ENCODE results near the gene DNAJC4. TPM values are rescaled to one million over a fixed set of nuclear protein-coding genes. Genes with fewer than 3 reads are reported as not detected.

The DNAJC4 gene
- polyA plus RNA-seq, 2 of the 4 experiments (the other 2 are of a cell fraction): 9.8 to 16.2 TPM

DNA sequence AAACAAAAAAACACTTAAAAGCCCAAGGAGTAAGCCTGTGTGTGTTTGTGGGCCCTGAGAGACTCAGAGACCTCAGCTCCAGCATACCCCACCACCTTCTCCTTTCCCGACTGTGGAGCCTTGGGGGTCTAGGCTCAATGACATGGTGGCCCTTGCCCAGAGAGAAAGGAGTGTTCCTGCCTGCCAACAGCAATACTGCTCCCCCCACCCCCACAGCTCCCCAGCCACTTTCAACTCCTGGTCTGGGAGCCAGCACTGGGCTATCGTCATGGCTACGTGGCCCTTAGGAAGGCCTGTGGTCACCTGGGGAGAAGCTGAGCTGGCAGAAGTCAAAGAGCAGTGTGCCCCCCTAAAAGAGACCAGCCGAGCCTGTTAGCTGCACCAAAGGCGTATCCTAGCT, 13.8 kb downstream of the DNAJC4 start:
- Histone ChIP-seq H3K4me1 (peaks cover 44% of the 10 kb centered on the region), H3K4me2 (peak overlapping the region; percentile 100), H3K4me3 (no peak overlapping the region), H3K9me3 (no peaks in the 10 kb centered on the region), H3K27ac (peak overlapping the region in 1 of 2 experiments; percentile 99; a peak in 3 of 6 replicates)
- no peak for TF ChIP-seq NPAS2 (CRISPR knock-in tag; IDR thresholded peaks at IDR 0.05; ENCODE audit: borderline replicate concordance)
- no peak for TF ChIP-seq PBX3 (IDR thresholded peaks at IDR 0.05)
- no peak for TF ChIP-seq E2F6 (IDR thresholded peaks at IDR 0.05; ENCODE audit: borderline replicate concordance, low read depth)
- no peak for TF ChIP-seq ESRRA (IDR thresholded peaks at IDR 0.05; ENCODE audit: borderline replicate concordance, low read length)
- no peak for TF ChIP-seq HES2 (IDR thresholded peaks at IDR 0.05)
- TF ChIP-seq EP300 (IDR thresholded peaks at IDR 0.05): no peak
- TF ChIP-seq ZFP36 (IDR thresholded peaks at IDR 0.05; ENCODE audit: borderline replicate concordance, partially characterized antibody): no peak
- no peak for TF ChIP-seq SREBF2 (IDR thresholded peaks at IDR 0.05)
- no peak for TF ChIP-seq MAFK (IDR thresholded peaks at IDR 0.05; ENCODE audit: partially characterized antibody)
- TF ChIP-seq RFX5 (IDR thresholded peaks at IDR 0.05): no peak
- no peak for TF ChIP-seq BHLHE40 (IDR thresholded peaks at IDR 0.05; ENCODE audit: low read depth, low read length)
- TF ChIP-seq KDM5A (IDR thresholded peaks at IDR 0.05): no peak
- TF ChIP-seq BCL3 (IDR thresholded peaks at IDR 0.05): no peak
- TF ChIP-seq HDAC2 (IDR thresholded peaks at IDR 0.05): no peak
- TF ChIP-seq CBX2 (IDR thresholded peaks at IDR 0.05; ENCODE audit: borderline replicate concordance, low read depth): no peak
- WGBS (ENCODE audit: missing lambda C conversion rate): 40% methylated on average over 5 of the region's 5 CpGs
- ATAC-seq: no peak
- CTCF ChIA-PET: interaction anchor here (0.9 to 12.2 kb wide), 7 partner anchors 8 to 70 kb away, joined by 3 to 220 read pairs (median 5); partner anchors contain the start of genes BAD, CATSPERZ, ESRRA and GPR137
- POLR2A ChIA-PET: interaction anchor here (0.6 to 6.0 kb wide), 2 partner anchors 26 to 611 kb away, joined by 3 to 53 read pairs; no protein-coding TSS in a partner anchor
- no peak for FAIRE-seq
- no peak for DNase-seq (ENCODE audit: low read depth in 1 of 2, low spot score in 1 of 2)

DNA sequence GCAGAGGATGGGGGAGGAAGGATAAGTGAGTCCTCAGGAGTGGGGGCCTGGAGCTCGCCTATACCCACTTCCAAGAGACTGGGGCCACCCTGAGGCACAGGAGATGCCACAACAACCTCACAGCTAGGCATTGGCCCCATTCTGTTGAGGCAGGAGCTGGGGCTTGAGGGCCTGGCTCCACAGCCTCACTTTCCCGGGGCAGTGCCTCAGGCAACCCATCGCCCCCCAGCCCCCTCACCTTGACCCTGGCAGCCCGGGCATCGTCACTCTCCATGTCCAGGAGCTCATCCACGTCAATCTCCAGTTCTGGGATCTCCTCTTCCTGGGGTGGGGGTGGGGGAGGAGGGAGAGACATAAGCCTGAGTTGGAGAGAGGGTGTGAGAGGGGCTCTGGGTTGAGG, 14.6 kb downstream of the DNAJC4 start:
- ChIA-PET CTCF (interaction anchor here (0.9 to 12.2 kb wide), 5 partner anchors 20 to 110 kb away, joined by 3 to 220 read pairs (median 6); partner anchors contain the start of genes CATSPERZ and ESRRA), POLR2A (interaction anchor here (0.6 to 6.0 kb wide), 5 partner anchors 25 to 108 kb away, joined by 3 to 53 read pairs (median 10); partner anchors contain the start of genes ESRRA and STIP1)
- no peak for FAIRE-seq
- Histone ChIP-seq H3K4me1 (peaks cover 43% of the 10 kb centered on the region), H3K4me2 (peak overlapping the region; percentile 100), H3K4me3 (peak overlapping the region; percentile 84), H3K9me3 (no peaks in the 10 kb centered on the region), H3K27ac (peak overlapping the region; percentile 99 to 100)
- 33% methylated on average over 4 of the region's 6 CpGs for WGBS (ENCODE audit: missing lambda C conversion rate)
- no peak for ATAC-seq
- DNase-seq (ENCODE audit: low read depth in 1 of 2, low spot score in 1 of 2): no peak
- TF ChIP-seq JUN (IDR thresholded peaks at IDR 0.05) (0 out of 5 replicates have a peak, but pooled peaks of 1 of the 2 experiments have one; percentile 16), BHLHE40 (IDR thresholded peaks at IDR 0.05; ENCODE audit: low read depth, low read length) (no peak), ZC3H11A (IDR thresholded peaks at IDR 0.05) (0 out of 2 replicates have a peak, but pooled peaks have one; percentile 9), FOSB (CRISPR knock-in tag; IDR thresholded peaks at IDR 0.05) (no peak), NPAS2 (CRISPR knock-in tag; IDR thresholded peaks at IDR 0.05; ENCODE audit: borderline replicate concordance) (no peak), JUNB (IDR thresholded peaks at IDR 0.05) (no peak), NR3C1 (IDR thresholded peaks at IDR 0.05) (no peak), KDM1A (IDR thresholded peaks at IDR 0.05; ENCODE audit: low read depth) (no peak)

DNA sequence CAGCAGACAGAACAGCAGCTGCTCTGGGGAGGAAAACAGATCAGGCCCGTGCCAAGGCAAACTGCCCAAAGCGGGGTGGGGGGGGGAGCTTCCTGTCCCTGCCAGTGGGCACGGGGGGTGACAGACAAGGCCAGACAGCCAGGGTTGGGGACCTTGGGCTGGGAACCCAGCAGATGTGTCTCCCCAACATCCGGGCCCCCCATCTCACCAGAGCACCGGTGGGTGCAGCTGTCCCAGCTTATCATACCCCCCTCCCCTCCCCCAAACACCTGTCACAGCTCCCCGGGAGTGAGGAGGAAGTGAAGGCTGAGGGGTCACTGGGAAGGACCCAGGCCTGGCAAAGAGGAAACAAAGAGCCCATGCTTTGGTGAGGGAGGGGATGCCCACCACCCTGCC, 15.1 kb downstream of the DNAJC4 start:
- H3K27ac ChIP-seq: peak overlapping the region; percentile 99 to 100
- H3K4me1 ChIP-seq: peaks cover 40% of the 10 kb centered on the region
- H3K4me2 ChIP-seq: peak overlapping the region; percentile 100
- no peak for TF ChIP-seq ZSCAN20 (CRISPR knock-in tag; IDR thresholded peaks at IDR 0.05)
- 0 out of 2 replicates have a peak, but pooled peaks have one; percentile 35 for TF ChIP-seq HOXA7 (CRISPR knock-in tag; IDR thresholded peaks at IDR 0.05)
- WGBS (ENCODE audit: missing lambda C conversion rate): 0% methylated on average over 4 of the region's 6 CpGs
- no peak for FAIRE-seq
- H3K9me3 ChIP-seq: no peaks in the 10 kb centered on the region
- ChIA-PET CTCF (interaction anchor here (0.9 to 12.2 kb wide), 7 partner anchors 13 to 110 kb away, joined by 3 to 220 read pairs (median 6); partner anchors contain the start of genes BAD, CATSPERZ and ESRRA), POLR2A (interaction anchor here (0.6 to 6.0 kb wide), 7 partner anchors 25 to 107 kb away, joined by 3 to 53 read pairs (median 3); partner anchors contain the start of genes ESRRA and STIP1)
- no peak for DNase-seq (ENCODE audit: low read depth in 1 of 2, low spot score in 1 of 2)
- H3K4me3 ChIP-seq: peak overlapping the region; percentile 84
- ATAC-seq: no peak

All from A549 (cell line).